Glomerular endothelial cell (primary cell): ENCODE results near the gene CGN. TPM values are rescaled to one million over a fixed set of nuclear protein-coding genes. Genes with fewer than 3 reads are reported as not detected.

Source experiments
- DNase-seq: peaks from one replicate; pipeline ENCODE4 v3.0.0-alpha.2; 2011; ENCODE audit warnings: low read depth, low spot score; ENCODE audit errors: extremely low read depth
- total RNA-seq: library from RNA; depleted of rRNA; stranded (reverse); fragments of >200 nt; gene quantifications from 2 replicates; pipeline ENCODE4 v1.2.3, GENCODE V29; 2015

Gene CGN
- total RNA-seq, 1 donor from 2014 or later = 0.12 TPM

GRCh38 chr1:151499365-151499764, 11.8 kb upstream of the CGN start:
- no peak for DNase-seq

- no peak for DNase-seq
Measured at GRCh38 chr1:151499930-151500329, 11.3 kb upstream of the CGN start.

- DNase-seq = no peak
Measured at GRCh38 chr1:151501474-151501873, 9.7 kb upstream of the CGN start.

GRCh38 chr1:151502035-151502700, 9.0 kb upstream of the CGN start:
- DNase-seq = no peak

- DNase-seq = no peak
Measured at GRCh38 chr1:151502859-151503780, 8.1 kb upstream of the CGN start.

- no peak for DNase-seq
Measured at GRCh38 chr1:151504252-151504651, 6.9 kb upstream of the CGN start.

GRCh38 chr1:151504759-151505158, 6.4 kb upstream of the CGN start:
- DNase-seq = no peak

GRCh38 chr1:151508833-151509232, 2.4 kb upstream of the CGN start:
- DNase-seq = no peak

GRCh38 chr1:151509350-151510019, 1.7 kb upstream of the CGN start:
- no peak for DNase-seq

GRCh38 chr1:151510020-151510405, 1.2 kb upstream of the CGN start:
- no peak for DNase-seq

- DNase-seq = no peak
Measured at GRCh38 chr1:151510614-151510956, 602 bp upstream of the CGN start.

- DNase-seq = no peak
Measured at GRCh38 chr1:151511636-151512215, 539 bp downstream of the CGN start.

GRCh38 chr1:151512326-151512725, 1.1 kb downstream of the CGN start:
- no peak for DNase-seq

GRCh38 chr1:151512801-151513625, 1.8 kb downstream of the CGN start:
- no peak for DNase-seq

GRCh38 chr1:151513626-151514121, 2.5 kb downstream of the CGN start:
- no peak for DNase-seq

- DNase-seq = no peak
Measured at GRCh38 chr1:151514366-151514765, 3.2 kb downstream of the CGN start.

GRCh38 chr1:151515265-151515664, 4.1 kb downstream of the CGN start:
- DNase-seq = no peak

- no peak for DNase-seq
Measured at GRCh38 chr1:151516031-151516511, 4.9 kb downstream of the CGN start.

GRCh38 chr1:151518431-151518830, 7.2 kb downstream of the CGN start:
- DNase-seq = no peak

- no peak for DNase-seq
Measured at GRCh38 chr1:151518936-151519335, 7.7 kb downstream of the CGN start.
